Heart right ventricle (tissue), 16 donors: Measurements from ENCODE around the gene GCSAML. TPM values are rescaled to one million over a fixed set of nuclear protein-coding genes. Genes with fewer than 3 reads are reported as not detected.

Experiments
- ATAC-seq, 8 donors: fragments of 200-7000 bp; cut with Tn5 transposase; one replicate each; pipeline ENCODE4 v1.9.1; 2020; ENCODE audit warnings: mild to moderate bottlenecking in 8 of 8, moderate library complexity in 8 of 8, moderate number of reproducible peaks in 1 of 8
- DNase-seq, 2 donors: peaks; one replicate each; pipeline ENCODE4 v3.0.0-alpha.2; 2020
- H3K27ac ChIP-seq, 10 donors: fragments of 200-600 bp; sonication (generic) in 2 of 10; one replicate each; pipeline versions ENCODE4 v1.5.0 to v1.8.0; 2020 to 2022; ENCODE audit warnings: mild to moderate bottlenecking in 3 of 10
- H3K27me3 ChIP-seq, 7 donors: fragments of 200-600 bp; one replicate each; pipeline ENCODE4 v1.8.0; 2021 to 2022; ENCODE audit warnings: mild to moderate bottlenecking in 2 of 7
- H3K36me3 ChIP-seq, 9 donors: fragments of 200-600 bp; sonication (generic) in 1 of 9; one replicate each; pipeline versions ENCODE4 v1.5.0 to v1.8.0; 2020 to 2022; ENCODE audit warnings: mild to moderate bottlenecking in 2 of 9
- H3K4me1 ChIP-seq, 9 donors: fragments of 200-600 bp; sonication (generic) in 1 of 9; one replicate each; pipeline versions ENCODE4 v1.5.0 to v1.8.0; 2020 to 2022; ENCODE audit warnings: mild to moderate bottlenecking in 4 of 9
- H3K4me3 ChIP-seq, 10 donors: fragments of 200-600 bp; sonication (generic) in 2 of 10; one replicate each; pipeline versions ENCODE4 v1.5.0 to v1.8.0; 2020 to 2022; ENCODE audit warnings: mild to moderate bottlenecking in 7 of 10, moderate library complexity in 2 of 10
- H3K9me3 ChIP-seq, 11 donors: fragments of 200-600 bp in 10 of 11; sonication (generic) in 2 of 11; one replicate each; pipeline versions ENCODE4 v1.5.0 to v1.8.0; 2013 to 2022; ENCODE audit warnings: mild to moderate bottlenecking in 2 of 11, control low read depth in 1 of 11, moderate library complexity in 1 of 11
- WGBS, 2 donors: extraction: QIAGEN DNeasy Blood & Tissue Kit; methylation state at CpG; one replicate each; pipeline ENCODE4 v1.1.7; 2013; ENCODE audit warnings: inconsistent platforms in 1 of 2; 5-methylcytosine and 5-hydroxymethylcytosine counted together
- intact Hi-C, 10 donors: fragments of 100-400 bp; cut with DNase I; formaldehyde crosslinking; loops; one replicate each; pipeline versions ENCODE4 v1.11.1 to v1.14.2; 2022
- polyA plus RNA-seq, 2 donors: library from polyadenylated mRNA; stranded (reverse); fragments of 200-250 nt; gene quantifications; one replicate each; pipeline ENCODE4 v1.2.3, GENCODE V29; 2013
- total RNA-seq, 10 donors: library from RNA; stranded (reverse); fragmentation: NEBNext Ultra II Directional in 3 of 10; extraction: Animal tissue kit (Norgen Biotek cat#: 25700) in 3 of 10; gene quantifications; one replicate each; pipeline versions ENCODE4 v1.2.1 to v1.2.4, GENCODE V29; 2021 to 2023
- TF ChIP-seq, protein P1 (sequence below), 9 donors: fragments of 200-600 bp; sonication (generic) in 2 of 9; IDR thresholded peaks; one replicate each; pipeline versions ENCODE4 v1.5.0 to v1.8.0; 2021 to 2022; ENCODE audit warnings: antibody characterized with exemption in 9 of 9, mild to moderate bottlenecking in 5 of 9, moderate library complexity in 1 of 9
- donor health status: Arrhythmogenic right ventricular cardiomyopathy.
- donor health status: ischemic (EF 13 %, LVEDD 7.1; RV severe dilation, severe dysfunction).
- donor health status: healthy with polysubstance abuse.
- donor health status: DM: no; HTN: yes; CAD: no.
- donor health status: DM: no; HTN: no; CAD: no.
- donor health status: ischemic (EF 25% LVEDD 6.9; RV normal size, moderate dysfunction).
- donor health status: ischemic (EF 25% LVEDD 5.7; RV mildly dilated, moderate dysfunction).
- donor health status: healthy.
- donor health status: DM: yes; HTN: yes; CAD: no.
- donor health status: Ischemic cardiomyopathy.
- donor health status: ischemic (EF 35%, LVEDD 5.7; RV mildly dilated, moderate dysfunction).
- donor health status: nonischemic (EF 11% LVEDD 7.7; RV severe dilation, severe dysfunction).
- donor health status: DM: yes; HTN: yes; CAD: no.
- donor health status: PGD.
- donor health status: ischemic (EF 29% LVEDD 5.4; RV normal size, mild dysfunction).
- donor health status: nonischemic (EF 23%, LVEDD 6.1; RV moderate dilation, normal function).

Gene GCSAML
- total and polyA plus RNA-seq, 12 donors: under 0.01 to 0.44 (median 0.13) TPM; not detected in 8

DNA sequence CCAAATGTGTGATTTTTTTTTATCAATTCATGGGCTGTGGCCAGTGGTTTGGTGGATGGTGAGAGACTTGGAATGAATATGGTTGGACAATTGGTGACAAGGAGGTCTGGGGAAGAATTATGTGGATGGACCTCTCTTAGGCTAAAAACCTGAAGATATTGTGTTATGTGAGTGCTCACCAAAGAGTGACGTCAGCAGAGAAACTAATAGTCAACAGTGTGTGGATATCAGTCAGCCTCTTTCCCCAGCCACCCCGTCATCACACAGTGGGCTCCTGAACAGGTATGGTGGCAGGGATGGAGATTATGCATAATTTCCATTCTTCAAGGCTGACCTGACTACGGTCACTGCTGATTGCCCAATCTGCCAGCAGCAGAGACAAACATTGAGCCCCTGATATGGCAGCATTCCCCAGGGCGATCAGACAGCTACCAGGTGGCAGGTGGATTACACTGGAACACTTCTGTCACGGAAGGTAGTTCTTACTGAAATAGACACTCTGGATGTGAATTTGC, 30.1 kb downstream of the GCSAML start:
- ATAC-seq: no peak
- TF ChIP-seq, protein P1, sequence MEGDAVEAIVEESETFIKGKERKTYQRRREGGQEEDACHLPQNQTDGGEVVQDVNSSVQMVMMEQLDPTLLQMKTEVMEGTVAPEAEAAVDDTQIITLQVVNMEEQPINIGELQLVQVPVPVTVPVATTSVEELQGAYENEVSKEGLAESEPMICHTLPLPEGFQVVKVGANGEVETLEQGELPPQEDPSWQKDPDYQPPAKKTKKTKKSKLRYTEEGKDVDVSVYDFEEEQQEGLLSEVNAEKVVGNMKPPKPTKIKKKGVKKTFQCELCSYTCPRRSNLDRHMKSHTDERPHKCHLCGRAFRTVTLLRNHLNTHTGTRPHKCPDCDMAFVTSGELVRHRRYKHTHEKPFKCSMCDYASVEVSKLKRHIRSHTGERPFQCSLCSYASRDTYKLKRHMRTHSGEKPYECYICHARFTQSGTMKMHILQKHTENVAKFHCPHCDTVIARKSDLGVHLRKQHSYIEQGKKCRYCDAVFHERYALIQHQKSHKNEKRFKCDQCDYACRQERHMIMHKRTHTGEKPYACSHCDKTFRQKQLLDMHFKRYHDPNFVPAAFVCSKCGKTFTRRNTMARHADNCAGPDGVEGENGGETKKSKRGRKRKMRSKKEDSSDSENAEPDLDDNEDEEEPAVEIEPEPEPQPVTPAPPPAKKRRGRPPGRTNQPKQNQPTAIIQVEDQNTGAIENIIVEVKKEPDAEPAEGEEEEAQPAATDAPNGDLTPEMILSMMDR (IDR thresholded peaks at IDR 0.05): no peak
- intact Hi-C loops: no loop called here
- no peak overlapping the region for H3K4me3 ChIP-seq
- H3K27ac ChIP-seq: no peak overlapping the region
- WGBS, 2 donors: 77 to 79% methylated on average over 5 of the region's 5 CpGs
- DNase-seq: no peak
- H3K4me1 ChIP-seq: no peaks in the 10 kb centered on the region
- peaks cover 0 to 4% (median 0%) of the 10 kb centered on the region in 11 donors for H3K9me3 ChIP-seq
- no peaks in the 10 kb centered on the region for H3K36me3 ChIP-seq
- no peaks in the 10 kb centered on the region for H3K27me3 ChIP-seq

GRCh38 chr1:247588060-247588459, 39.1 kb downstream of the GCSAML start, which contains the start of gene OR2G2:
Gene OR2G2, plus strand, starts transcription at chr1:247588360. Its CDS starts 0 bp downstream, at chr1:247588360.
- intact Hi-C loops: no loop called here
- H3K9me3 ChIP-seq: peaks cover 0 to 14% (median 0%) of the 10 kb centered on the region in 11 donors
- no peaks in the 10 kb centered on the region for H3K27me3 ChIP-seq
- no peak within 1 kb of the TSS for H3K27ac ChIP-seq
- WGBS, 2 donors: 85 to 90% methylated on average over 2 of the region's 2 CpGs
- H3K4me1 ChIP-seq: no peaks in the 10 kb centered on the region
- DNase-seq: no peak
- ATAC-seq: no peak
- TF ChIP-seq, protein P1 (IDR thresholded peaks at IDR 0.05): no peak
- H3K36me3 ChIP-seq: no peaks in the 10 kb centered on the region
- H3K4me3 ChIP-seq: no peak within 1 kb of the TSS

DNA sequence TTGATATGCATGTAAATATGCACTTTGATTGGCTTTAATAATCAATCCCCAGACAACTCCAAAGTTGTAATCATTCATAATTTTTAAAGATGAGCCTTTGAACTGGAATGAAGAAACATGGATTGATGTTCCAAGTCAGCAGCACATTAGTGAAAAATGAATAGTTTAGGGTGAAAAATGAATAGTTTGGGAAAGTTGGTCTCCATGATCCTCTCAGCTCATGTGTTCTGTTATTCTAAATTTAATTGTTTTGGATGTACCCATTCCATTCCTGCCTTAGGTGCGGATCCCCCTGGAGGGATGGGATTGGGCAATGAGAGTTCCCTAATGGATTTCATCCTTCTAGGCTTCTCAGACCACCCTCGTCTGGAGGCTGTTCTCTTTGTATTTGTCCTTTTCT, 56.4 kb downstream of the GCSAML start, which contains the start of gene OR2G3:
Gene OR2G3 (plus strand): TSS at position 301 of the 400 bp plus-strand sequence. CDS start 0 bp downstream, at position 301.
- no peaks in the 10 kb centered on the region for H3K4me1 ChIP-seq
- H3K27ac ChIP-seq: no peak within 1 kb of the TSS
- H3K27me3 ChIP-seq: no peaks in the 10 kb centered on the region
- no peak within 1 kb of the TSS for H3K4me3 ChIP-seq
- peaks cover 0 to 18% (median 0%) of the 10 kb centered on the region in 11 donors for H3K9me3 ChIP-seq
- TF ChIP-seq, protein P1 (IDR thresholded peaks at IDR 0.05): no peak
- ATAC-seq: no peak
- DNase-seq: no peak
- no peaks in the 10 kb centered on the region for H3K36me3 ChIP-seq
- WGBS, 2 donors: 75 to 86% methylated on average over 2 of the region's 2 CpGs
- intact Hi-C loops: no loop called here

DNA sequence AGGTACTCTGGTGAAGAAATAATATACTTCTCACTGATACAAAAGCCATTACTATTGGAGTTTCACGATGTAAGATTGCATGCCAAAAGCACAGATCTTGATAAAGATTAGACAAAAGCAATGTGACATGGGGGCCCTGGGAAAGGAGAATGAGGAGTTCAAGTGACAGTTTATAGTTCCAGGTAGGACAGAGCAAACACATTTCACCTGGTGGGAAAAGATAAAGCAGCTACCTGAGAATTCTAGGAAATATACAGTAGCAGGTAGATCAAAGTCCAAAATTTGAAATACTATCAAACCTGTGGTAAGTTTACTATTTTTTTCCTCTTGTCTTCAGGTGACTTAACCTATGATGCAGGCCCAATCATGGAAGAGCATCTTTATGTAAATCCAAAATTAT, 64.5 kb downstream of the GCSAML start:
- intact Hi-C loops: no loop called here
- 61 to 76% methylated on average over 1 of the region's 1 CpG for WGBS, 2 donors
- TF ChIP-seq, protein P1 (IDR thresholded peaks at IDR 0.05): no peak
- no peaks in the 10 kb centered on the region for H3K4me1 ChIP-seq
- no peaks in the 10 kb centered on the region for H3K27me3 ChIP-seq
- no peaks in the 10 kb centered on the region for H3K36me3 ChIP-seq
- no peak overlapping the region for H3K4me3 ChIP-seq
- peaks cover 0 to 15% (median 0%) of the 10 kb centered on the region in 11 donors for H3K9me3 ChIP-seq
- ATAC-seq (no peak), DNase-seq (no peak)
- no peak overlapping the region for H3K27ac ChIP-seq
